NCI-H128 (cell line): Measurements from ENCODE around the gene SLC16A3.

ENCODE experiments used
- DNase-seq: peaks from one replicate; lab custom pipeline; 2025; ENCODE audit not compliant: unreplicated experiment; lab: John Stamatoyannopoulos, UW

Gene SLC16A3

DNA sequence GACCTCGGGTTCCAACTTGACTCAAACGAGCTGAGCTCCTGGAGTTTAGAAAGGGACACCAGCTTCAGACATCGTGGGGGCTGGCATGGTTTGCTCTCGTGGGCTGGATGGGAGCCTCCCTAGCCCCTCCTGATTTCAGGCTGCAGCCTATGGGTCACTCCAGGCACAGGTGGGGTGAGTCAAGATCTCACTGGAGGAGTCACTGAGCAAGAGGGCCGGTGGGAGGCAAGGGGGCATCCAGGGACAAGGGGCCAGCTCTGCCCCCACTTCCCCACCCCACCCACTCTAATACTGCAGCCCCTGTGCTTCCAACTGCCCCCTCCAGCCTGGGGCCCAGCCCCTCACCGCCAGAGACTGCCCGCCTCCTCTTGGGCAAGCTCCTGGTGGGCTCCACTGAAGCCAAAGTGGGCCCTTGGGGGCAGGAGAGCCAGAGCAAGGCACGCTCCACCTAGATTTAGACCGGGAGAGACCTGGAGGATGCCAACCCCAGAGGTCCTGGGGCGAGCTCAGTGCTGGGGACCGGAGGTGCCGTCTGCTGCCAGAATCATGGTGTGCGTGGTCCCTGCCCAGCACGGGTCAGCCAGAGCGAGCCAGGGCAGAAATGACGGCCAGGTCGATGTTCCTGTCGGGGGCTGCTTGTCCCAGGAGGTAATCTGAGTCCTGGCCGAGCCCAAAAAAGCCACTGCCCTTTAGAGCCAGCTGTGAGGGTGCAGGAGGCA is 6.4 kb downstream of the SLC16A3 start:
- no peak for DNase-seq

DNA sequence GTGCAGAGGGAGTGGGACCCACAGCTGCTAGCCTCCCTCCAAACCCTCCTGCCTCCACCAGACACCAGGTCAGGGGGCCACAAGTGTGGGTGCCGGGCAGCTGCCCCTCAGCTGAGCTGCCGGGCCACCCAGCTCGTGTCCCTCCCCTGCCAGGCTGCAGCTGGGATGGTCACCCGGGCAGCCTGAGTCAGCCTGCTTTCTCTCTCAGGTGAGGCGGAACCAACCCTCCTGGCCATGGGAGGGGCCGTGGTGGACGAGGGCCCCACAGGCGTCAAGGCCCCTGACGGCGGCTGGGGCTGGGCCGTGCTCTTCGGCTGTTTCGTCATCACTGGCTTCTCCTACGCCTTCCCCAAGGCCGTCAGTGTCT is 6.9 kb downstream of the SLC16A3 start:
- DNase-seq, result no peak

DNA sequence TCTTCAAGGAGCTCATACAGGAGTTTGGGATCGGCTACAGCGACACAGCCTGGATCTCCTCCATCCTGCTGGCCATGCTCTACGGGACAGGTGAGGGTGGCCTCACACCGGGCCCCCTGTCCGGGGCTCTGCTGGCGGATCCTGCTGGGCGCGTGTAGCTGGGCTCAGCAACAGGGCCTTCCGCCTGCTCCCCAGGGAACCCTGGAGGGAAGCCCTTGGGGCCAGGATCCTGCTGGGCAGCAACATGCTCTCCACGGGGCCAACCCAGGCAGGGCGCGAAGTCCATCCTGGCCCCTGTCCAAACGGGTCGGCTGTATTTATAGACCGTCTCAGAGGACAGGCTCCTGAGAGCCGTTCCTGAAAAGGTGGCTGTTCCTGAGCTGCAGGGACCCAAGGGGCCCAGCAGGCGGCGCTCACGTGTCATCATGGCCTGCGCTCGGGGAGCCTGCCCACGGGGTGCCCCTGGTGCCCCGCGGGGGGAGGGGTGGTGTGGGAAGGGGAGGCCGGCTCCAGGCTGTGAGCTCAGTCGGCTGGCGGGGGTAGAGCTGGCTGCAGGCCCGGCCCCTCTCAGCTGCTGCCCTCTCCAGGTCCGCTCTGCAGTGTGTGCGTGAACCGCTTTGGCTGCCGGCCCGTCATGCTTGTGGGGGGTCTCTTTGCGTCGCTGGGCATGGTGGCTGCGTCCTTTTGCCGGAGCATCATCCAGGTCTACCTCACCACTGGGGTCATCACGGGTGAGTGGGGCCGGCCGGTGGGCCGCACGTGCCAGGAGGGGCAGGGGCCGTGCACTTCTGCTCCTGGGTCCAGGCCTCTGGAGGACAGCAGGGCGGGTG is 7.5 kb downstream of the SLC16A3 start:
- DNase-seq, result no peak

DNA sequence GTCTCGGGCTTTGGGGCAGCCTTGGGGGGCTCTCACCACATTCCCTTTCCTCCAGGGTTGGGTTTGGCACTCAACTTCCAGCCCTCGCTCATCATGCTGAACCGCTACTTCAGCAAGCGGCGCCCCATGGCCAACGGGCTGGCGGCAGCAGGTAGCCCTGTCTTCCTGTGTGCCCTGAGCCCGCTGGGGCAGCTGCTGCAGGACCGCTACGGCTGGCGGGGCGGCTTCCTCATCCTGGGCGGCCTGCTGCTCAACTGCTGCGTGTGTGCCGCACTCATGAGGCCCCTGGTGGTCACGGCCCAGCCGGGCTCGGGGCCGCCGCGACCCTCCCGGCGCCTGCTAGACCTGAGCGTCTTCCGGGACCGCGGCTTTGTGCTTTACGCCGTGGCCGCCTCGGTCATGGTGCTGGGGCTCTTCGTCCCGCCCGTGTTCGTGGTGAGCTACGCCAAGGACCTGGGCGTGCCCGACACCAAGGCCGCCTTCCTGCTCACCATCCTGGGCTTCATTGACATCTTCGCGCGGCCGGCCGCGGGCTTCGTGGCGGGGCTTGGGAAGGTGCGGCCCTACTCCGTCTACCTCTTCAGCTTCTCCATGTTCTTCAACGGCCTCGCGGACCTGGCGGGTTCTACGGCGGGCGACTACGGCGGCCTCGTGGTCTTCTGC is 8.4 kb downstream of the SLC16A3 start:
- no peak for DNase-seq

DNA sequence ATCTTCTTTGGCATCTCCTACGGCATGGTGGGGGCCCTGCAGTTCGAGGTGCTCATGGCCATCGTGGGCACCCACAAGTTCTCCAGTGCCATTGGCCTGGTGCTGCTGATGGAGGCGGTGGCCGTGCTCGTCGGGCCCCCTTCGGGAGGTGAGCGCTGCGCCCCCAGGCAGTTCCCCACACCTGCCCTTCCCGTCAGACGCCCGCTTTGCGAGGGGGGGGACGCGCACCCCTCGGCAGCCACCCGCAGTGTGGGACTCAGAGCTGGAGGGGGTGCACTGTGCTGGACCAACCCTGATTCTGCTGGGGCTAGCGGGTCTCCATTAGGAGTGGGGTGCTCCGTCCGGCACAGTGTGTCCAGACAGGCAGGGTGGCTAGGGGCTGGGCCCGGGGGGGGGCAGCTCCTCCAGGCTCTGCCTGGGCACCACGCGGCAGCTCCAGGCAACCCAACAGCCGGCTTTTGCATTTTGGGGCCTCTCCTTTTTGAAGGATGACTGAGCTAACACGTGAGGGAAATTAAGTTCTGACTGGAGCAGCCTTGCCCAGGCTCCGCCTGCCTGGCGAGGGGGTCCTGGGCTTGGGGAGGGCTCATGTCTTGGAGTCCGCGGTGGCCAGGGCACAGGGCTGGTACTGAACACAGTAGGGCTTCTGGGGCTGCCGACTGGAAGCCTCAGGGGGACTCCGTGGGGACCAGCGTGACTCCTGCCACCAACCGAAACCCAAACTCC is 9.1 kb downstream of the SLC16A3 start:
- DNase-seq, result no peak

DNA sequence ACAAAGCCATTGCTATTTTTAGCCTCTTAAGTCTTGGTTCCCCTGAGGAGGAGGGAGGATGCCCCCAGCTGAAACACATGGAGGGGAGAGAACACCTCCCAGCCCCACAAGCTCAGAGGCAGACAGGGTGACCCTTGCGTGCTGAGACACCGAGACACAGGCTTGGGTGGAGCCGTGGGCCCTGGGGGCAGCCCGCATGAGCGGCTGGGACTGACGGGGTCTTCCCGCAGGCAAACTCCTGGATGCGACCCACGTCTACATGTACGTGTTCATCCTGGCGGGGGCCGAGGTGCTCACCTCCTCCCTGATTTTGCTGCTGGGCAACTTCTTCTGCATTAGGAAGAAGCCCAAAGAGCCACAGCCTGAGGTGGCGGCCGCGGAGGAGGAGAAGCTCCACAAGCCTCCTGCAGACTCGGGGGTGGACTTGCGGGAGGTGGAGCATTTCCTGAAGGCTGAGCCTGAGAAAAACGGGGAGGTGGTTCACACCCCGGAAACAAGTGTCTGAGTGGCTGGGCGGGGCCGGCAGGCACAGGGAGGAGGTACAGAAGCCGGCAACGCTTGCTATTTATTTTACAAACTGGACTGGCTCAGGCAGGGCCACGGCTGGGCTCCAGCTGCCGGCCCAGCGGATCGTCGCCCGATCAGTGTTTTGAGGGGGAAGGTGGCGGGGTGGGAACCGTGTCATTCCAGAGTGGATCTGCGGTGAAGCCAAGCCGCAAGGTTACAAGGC is 9.8 kb downstream of the SLC16A3 start:
- DNase-seq, result no peak

DNA sequence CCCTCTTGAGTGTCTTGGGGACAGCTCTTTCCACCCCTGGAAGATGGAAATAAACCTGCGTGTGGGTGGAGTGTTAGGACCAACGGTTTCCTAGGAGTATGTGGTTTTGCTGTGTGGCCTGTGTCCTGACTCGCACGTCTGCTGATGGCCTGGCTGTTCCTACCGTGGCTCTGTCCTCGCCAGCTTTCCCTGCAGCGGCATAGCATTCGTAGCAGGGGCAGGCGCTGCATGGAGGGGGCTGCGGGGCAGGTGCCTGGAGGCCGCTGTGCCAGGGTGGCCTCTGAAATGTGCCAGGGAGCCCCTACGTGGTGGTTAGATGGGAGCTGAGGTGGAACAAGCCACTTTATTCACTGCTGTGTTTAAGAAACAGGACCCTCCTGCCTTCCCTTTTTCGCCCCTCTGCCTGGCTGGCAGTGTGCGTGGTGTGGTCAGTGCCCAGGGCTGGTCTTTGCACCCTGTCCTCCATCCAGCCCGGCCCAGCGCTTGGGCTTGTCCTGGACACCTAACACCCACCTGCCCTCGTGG is 10.6 kb downstream of the SLC16A3 start:
- no peak for DNase-seq

DNA sequence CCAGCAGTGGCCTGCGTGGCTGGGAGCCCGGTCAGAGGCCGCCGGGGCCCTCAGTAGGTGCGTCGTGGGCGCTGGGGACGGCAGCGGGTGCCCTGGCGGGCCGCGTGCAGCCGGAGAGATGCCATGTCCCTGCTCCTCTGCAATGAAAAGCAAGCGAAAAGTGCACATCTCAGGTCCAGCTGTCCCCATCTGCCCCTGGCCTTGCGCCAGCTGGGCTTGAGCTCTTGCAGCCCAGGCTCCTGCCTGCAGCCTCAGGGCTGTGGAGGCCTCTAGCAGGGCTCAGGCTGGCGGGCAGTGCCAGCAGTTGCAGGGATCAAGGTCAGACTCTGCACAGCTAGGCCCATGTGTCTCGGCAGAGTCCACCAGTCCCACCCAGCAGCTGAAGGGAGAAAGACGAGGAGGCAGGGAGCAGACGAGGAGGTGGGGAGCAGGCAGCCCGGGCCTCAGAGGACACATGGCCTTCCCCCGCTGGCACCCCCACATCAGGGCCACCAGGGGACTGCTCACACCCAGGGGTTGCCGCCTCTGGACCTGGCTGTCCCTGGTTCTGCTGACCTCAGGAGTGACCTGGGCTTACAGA is 11.2 kb downstream of the SLC16A3 start:
- DNase-seq, result no peak

DNA sequence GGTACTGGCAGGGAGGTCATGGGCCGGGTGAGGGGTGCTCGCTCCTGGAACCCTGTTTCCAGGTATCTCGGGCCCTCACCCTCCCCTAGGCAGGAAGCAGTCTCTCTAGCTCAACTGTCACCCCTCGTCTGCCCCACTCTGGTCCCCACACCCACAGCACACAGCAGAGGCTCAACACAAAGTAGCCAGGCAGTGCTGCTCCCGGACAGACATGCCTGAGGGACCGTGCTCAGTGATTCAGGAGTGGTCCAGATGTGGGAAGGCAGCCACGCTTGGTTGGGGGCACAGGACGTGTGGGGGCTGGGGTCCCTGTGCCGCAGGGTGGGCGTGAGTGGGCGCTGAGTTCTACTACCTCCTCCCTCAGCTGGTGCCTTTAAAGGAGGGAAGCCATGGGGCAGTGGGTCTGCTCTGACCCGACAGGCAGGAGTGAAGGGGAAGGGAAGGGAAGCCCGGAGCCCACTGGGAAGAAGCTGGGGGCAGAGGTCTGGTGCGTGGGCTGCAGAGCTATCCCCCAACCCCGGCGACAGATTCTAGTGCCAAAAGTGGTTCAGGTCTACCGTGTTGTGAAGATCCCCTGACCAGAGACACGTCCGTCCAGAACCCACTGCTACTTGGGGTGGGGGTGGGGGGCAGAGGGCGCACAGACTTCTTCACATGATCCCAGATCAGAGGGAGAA is 11.8 kb downstream of the SLC16A3 start:
- DNase-seq, result no peak

DNA sequence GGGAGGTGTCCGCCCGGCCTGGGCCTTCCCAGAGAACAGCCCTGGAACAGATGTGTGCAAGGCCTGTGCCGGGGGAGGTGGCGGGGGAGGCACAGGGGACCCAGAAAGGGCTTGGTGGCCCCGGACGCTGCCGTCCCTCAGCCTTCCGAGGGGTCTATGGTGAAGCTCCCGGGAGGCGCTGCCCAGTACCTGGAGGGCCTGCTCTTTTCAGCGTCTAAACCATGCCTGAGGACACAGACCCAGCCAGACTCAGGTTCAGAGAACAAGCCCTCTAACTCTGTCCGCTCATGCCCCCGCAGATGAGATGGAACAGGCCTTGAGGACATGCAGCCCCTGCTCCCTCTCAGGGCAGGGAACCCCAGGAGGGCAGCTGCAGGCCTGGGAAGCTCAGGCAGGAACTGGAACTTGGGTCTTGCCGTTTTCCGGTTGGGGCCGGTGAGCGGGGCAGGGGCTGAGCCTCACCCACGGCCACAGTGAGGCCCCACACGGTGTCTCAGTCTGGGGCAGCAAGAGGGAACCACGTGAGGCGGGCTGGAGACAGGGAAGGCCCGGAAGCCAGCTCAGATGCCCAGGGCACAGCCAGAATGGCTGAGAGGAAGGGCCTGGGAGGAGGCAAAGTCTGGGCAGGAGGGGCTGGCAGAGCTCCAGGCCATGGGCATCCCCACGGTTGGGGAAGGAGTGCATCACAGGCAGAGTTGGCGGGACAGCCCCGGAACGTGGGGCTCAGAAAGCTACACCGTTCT is 12.5 kb downstream of the SLC16A3 start:
- no peak for DNase-seq

DNA sequence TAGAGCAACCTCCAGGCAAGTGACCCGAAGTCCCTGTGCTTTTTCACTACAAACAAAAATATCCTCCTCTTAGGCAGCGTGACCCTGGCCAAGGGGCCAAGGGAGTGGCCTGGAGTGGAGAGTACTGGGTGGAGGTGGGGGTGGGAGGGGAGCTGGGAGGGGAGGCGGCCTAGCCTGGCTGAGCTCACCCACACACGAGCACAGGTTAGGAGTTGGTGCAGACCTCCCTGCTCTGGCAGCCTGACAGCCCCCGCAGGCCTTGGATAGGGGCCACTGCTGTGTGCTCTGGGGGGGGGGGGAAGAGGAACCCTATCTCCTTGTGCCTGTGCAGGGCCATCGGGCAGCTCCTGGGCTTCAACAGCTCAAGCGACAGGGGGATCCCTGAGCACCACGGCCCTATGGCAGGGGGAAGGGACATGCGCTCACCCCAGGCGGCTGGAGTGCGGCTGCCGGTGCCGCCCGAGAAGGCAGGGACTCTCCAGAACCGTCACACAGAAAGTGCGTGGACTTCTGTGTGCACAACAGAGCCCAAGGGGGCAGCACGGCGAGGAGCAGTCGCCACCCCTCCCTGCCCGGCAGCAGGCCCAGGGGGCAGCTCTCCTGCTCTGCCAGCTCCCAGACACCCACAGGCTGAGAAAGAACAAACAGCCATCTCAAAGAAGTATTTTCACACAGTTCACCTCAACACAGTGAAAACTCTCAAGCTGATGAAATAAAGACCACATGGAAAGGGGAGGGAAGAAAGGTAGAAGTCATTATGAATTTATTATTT is 13.3 kb downstream of the SLC16A3 start:
- DNase-seq, result no peak

DNA sequence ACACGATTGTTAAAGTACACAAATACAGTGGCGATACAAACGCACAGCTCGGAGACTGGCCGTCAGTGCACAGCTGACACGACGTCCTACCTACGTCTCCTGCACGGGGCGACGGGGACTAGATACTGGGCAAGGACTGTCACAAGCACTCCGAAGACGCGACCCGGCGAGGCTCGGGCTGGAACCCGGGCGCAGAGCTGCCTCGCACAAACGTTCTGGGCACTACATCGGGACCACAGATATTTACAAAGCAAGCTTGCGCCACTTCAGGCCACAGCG is 13.8 kb downstream of the SLC16A3 start:
- no peak for DNase-seq

DNA sequence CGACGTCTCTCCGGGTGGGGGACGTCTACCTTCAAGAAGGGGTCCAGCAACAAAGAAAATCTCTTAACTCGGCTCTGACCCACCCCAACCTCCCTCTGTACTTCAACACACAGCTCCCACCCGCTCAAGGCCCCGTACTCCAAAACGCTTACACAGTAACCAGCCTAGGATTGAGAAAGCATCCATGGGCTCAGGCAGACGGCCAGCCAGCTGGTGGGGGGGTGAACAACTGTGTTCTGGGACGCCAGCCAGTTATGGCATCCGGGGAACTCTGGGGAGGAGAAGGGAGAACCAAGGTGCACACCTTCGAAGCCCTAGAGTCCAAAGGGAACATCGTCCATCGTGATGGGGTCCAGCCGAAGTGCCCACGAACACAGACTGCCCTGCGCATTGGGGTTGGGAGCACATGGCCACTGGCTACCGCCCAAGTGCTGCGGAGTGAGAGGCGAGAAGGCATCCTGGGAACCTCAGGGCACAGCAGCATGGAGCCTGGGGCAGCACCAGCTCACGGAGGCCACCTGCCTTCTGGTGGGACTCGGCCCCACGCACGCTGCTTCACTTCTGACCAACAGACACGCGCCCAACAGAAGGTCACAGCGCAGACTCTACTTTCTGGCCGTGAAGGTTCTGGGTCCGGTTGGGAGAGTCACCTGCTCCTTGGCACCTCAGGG is 14.3 kb downstream of the SLC16A3 start:
- no peak for DNase-seq

DNA sequence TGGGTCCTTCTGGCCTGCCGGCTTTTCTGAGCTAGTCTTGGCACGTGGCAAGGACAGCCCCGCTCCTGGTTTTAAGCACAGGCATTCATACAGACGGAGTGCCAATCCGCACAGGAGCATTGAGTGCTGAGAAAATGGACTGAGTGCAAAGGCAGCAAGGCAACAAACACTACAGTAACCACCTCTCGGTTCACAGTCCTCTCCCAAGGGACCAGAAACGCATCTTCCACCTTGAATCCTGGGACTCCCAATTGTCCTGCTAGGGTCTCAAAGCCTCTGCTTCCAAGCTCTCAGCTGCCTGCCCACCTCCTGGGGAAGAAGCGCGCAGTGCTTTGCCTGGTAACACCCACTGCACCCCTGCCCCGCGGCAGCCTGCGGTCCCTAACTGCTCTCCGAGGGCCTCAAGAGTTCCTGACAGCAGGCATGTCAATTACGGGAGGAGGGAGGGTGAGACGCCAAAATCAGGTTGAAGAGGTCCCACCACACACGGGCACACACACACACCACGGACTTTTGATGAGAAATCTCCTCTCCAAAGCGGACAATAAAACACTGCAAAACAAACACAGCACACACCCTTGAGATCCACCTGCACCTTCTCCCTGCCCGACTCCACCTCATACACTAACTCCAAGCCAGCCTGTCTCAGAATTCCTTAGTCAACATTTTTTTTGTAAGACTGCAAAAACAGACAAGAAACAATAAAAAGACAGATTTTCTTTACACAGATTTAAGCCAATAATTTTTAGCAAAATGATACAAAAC is 15.0 kb downstream of the SLC16A3 start:
- no peak for DNase-seq

DNA sequence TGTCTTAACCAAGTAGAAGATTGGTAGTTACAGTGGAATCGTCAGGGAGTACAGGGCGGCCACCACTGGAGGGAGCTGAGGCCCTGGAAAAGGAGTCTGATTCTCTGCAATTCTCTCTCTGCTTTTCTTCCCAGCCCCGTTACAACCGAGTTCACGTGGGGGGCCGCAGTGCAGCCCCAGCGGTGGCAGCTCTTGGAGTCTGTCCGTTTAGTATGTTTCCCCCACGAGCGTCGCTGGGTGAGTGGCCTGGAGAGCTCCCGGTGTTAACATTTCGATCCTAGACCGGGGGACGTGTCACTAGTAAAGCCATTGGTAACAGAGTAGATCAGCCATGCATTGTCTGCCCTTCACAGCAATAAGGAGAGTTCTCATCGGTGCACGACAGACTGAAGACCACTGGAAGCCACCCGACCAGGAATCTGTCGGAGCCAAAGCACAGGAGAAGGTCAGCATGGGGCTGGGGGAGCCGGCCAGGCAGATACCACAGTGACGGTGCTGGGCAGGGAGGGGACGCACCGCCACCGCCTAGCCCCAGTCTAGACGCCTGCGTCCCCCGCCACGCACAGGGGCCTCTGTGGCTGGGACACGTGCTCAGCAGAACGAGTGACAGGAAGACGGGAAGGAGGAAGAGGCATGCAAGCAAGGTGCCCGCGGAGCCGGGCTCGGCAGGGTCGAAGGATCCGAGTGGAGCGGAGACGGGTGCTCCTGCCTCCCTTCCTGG is 15.7 kb downstream of the SLC16A3 start:
- DNase-seq, result no peak
